Activated CD4-positive, alpha-beta T cell treated with anti-CD3 and anti-CD28 coated beads for 24 hours (primary cell): ENCODE measurements around the gene PITPNM1.
"Not testable (repeated sequence)": the region's sequence is repeated elsewhere in the genome, so short reads cannot be mapped to it uniquely, and the experiment has no call there.

ENCODE experiments used
- DNase-seq, 2 donors: peaks; one replicate each; pipeline ENCODE4 v3.0.0-alpha.2; 2020; ENCODE audit warnings: low read depth in 2 of 2

PITPNM1 gene

GRCh38 chr11:67466367-67466766 is 38.8 kb downstream of the PITPNM1 start:
- no peak for DNase-seq

DNA sequence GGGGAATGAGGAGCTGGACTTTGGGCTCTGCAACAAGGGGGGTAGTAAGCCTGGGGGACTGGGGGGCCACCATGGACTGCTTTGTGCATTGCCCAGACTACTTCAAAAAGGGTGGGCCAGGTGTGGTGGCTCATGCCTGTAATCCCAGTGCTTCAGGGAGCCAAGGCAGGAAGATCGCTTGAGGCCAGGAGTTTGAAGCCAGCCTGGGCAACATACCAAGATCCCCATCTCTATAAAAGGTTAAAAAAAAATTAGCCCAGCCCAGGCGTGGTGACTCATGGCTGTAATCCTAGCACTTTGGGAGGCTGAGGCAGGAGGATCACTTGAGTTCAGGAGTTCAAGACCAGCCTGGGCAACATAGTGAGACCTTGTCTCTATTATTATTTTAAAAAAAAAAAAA is 39.6 kb downstream of the PITPNM1 start:
- DNase-seq = not testable (repeated sequence)

DNA sequence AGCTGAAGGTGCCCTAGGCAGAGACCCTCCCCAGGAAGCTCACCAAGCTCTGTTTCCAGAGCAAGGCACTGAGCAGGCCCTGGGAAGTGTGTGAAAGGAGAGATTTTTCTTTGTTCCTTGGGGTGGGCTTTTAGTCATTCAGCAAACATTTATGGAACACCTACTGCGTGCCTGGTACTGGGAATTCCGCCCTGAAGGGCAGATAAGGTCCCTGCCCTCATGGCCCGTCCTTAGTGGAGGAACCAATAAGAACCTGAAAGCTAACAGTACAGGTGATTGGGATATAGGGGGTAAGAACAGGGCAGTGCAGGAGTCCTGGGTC is 40.0 kb downstream of the PITPNM1 start:
- DNase-seq = no peak

DNA sequence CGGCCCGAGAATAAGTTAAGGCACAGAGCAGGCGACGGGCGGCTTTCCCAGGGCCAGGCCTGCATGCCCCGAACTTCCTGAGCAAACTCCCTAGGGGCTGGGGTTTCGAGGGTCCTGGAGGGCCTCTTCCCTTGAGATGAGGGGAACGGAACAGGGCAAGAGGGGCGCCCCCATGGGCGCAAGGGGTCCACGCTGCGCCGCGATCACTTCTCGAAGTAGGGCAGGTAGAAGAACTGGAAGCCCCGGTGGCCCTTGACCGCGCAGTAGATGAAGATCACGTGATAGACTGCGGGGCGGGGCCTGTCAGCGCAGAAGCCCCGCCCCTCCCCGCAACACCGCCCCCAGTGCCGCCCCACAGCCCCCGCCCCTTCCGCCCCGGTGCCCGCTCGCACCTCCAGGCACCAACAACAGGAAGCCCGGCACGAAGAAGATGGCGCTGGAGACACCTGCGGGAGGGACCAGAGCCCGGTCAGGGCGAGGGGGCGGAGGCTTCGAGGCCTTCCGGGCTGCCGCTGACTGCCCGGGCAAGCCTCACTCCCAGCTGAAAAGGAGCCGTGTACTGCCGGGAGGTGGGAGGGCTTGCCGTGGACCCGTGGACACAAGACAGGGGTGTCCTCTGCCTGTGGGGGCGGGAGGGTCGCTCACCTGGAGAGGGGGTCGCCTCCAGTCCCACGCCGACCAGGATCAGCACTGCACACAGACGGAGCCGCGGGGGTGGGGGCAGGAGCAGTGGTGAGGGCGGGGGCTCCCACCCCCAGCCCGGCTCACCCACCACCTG is 40.6 kb downstream of the PITPNM1 start:
- peak; percentile 86 to 89 for DNase-seq

DNA sequence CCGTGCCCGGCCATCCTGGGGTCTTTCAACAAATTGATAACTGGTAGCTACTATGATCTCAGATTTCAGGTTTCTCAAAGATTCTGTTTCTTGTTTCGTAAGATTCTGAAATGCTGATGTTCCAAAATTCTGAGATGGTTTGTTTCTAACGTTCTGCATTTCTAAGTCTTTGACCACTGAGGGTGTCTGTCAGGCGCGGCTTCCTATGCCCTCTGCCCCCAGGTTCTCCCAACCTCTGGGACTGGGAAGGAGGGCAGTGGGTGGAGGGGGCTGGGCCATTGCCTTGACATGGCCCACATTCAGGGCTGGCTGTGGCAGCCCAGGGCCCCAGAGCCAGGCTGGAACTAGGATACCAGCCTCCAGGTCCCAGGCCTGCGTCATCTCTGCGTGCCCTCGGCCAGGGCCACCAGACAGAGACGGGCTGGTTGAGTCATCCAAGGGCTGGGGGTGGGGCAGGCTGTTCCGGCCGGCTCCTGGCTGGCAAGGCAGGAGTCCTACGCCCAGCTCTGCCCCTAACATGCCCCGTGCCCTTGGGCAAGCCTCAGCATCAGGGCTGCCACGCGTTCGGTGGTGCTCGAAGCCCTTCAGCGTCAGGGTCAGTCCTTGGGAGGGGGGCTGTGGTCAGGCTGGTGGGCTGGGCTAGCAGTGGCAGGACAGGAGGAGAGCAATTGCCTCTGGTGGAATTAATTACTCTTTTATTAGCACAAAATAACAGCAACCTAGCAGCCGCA is 41.3 kb downstream of the PITPNM1 start:
- DNase-seq = no peak

GRCh38 chr11:67463186-67463585 is 42.0 kb downstream of the PITPNM1 start:
- no peak for DNase-seq

DNA sequence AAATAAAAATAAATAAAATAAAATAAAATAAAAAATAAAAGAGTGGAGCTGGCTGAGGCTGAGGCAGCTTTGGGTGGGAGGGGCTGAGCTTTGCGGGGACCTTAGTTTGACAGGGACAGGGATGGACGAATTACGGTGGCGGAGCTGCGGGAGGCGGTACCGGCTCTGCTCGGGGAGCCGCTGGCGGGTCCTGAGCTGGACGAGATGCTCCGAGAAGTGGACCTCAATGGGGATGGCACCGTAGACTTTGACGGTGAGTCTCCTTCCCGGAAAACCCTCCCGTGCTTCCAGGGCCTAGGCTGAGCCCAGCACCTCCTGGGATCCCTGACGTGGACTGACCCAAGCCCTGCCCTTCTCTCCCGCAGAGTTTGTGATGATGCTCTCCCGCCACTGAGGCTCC is 46.9 kb downstream of the PITPNM1 start:
- DNase-seq = no peak

DNA sequence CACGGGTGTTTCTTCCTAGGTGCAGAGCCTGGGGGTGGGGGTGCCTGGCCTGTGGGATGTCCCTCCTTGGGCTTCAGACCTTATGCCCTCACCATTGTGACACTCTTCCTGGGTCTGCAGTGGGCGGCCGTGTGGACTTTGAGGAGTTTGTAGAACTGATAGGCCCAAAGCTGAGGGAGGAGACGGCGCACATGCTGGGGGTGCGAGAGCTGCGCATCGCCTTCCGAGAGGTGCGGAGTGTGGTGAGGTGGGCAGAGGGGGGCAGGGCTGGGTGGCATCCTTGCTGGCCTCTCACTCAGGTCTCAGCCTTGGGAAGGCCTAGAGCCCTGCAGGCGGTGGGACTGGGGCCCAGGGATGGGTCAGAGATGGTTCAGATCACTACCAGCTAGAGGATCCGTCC is 47.7 kb downstream of the PITPNM1 start:
- no peak for DNase-seq

- DNase-seq = no peak
Observed at GRCh38 chr11:67456068-67456705, 49.0 kb downstream of the PITPNM1 start.

GRCh38 chr11:67455054-67455453 is 50.1 kb downstream of the PITPNM1 start, which contains the start of gene CABP4:
Gene CABP4 (plus strand): TSS chr11:67455354. CDS start chr11:67455424, 70 bp downstream.
- DNase-seq = no peak

DNA sequence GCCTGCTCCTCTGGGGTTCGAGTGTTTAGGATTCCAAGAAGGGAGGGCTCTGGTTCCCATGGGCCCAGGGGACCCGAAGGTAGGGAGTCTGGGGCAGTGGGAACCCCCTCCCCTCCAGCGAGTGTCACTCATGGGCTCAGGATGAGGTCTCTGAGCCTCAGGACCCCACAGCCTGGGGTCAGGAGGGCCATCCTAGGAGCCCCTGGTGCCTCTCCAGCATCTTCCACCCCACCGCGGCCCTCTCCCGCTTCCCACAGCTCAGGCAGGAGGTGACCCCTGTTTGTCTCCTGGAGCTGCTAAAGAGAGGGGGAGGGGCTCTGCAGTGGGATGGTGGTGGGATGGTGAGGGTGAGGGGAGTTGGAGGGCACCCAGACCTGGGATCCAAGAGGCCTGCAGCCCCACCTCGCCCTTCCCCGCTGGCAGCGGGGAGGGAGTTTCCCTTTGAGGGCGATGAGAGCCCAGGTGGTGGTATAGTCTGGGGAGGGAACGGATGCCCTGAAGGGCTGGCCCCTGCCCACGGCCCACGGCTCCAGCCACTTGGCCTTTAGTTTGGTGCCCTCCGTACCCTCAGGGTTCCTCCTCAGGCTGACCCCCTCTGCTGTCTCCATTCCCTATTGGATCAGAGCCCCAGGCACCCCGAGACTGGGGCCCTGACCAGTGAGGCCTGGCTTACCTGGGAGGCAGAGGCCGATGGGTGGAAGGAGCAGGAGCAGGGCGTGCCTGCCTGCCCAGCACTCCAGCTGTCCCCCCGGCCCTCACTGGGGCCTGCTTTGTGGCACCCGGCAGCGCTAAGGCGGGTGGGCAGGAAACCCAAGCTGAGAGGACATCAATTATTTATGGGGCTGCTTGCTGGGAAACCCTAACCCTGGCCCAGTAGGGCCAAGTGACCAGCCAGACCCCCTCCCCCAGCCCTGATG is 51.1 kb downstream of the PITPNM1 start:
- no peak for DNase-seq

- DNase-seq = no peak
Observed at GRCh38 chr11:67452141-67452952, 52.8 kb downstream of the PITPNM1 start, which contains the start of gene GPR152. Gene GPR152 (minus strand): TSS chr11:67452729. CDS start chr11:67452724, 5 bp downstream.

- DNase-seq = no peak
Observed at GRCh38 chr11:67451658-67451976, 53.5 kb downstream of the PITPNM1 start.

DNA sequence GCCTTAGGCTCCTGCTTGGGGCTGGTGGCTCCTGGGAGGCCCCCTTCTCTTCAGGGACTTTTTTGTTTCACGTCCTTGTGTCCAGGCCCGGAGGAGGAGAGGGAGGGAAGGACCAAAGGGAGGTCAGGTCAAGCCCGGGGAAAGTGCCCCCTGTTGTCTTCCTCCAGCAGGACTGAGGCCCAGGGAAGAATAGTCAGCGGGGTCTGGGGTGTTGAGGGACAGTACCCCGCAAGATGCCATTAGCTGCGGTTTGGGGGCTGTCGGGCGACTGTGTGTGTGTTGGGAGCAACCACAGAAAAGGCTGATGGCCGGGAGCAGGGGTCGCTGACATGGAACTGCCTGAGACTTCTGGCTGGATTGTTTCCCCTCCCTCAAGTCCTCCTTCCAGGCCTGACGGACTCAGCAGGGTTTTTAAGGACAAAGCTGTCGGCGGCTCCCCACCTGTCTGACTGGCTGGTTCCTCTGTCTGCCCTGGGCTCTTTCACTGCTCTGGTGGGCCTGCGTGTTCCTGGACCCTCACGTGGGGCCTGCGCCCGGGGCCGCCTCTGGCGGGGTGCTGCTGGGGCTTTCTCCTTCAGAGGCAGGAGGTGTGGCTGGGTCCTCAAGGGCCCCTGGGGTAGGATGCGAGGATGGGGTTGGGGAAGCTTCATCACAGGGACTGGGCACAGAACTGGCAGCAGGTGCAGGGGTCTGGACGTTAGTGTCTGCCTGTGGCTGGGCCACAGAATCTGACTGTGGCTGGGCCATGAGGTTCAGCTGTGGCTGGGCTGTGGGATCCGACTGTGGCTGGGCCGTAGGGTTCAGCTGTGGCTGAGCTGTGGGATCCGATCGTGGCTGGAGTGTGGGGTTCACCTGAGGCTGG is 54.1 kb downstream of the PITPNM1 start:
- DNase-seq = no peak

DNA sequence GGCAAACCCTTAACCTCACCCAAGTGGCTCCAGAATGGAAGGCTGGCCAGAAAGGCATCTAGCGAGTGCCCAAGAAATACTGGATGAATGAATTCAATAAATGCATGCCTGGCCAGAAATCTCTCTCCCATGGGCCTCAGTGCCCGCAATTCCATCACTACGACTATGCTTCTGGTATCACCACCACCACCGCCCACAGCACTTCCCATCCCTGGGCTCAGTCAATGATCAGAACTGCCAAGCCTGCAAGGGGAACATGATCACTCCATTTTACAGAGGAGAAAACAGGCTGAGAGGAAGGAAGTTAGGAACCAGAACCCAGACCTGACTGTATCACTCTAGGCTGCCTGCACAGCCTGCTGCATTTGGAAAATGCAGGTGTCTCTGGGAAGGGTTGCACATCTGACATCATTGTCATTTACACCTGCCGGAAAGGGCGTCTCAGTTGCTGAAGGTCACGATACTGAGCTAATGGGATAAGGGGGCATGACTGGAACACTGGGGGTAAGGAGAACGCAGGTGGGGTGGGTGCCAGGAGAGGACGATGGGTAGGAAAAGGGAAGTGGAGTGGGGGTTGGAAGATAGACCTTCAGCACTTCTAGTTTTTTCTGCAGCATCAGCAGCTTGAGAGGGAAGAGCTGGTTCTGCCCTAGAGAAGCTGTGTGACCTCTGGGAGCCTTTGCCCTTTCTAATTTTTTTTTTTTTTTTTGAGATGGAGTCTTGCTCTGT is 55.9 kb downstream of the PITPNM1 start:
- no peak for DNase-seq

DNA sequence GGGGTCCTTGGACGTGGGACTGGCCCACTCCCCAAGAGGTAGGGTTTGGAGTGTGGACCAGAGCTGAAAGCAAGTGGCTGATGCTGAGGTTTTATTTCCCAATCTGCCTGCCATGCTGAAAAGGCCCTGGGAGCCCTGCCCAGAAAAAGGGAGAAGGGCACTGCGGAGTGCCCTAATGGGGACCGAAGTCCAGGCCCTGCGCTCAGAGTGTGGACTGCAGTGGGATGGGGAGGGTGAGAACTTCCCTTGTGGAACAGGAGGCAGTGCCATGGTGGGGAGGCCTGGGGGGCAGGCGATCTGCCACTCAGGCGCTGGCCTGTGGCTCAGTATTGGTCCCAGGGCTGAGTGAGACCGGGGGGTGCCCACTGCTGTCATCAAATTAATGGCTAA is 56.9 kb downstream of the PITPNM1 start:
- DNase-seq = no peak

- DNase-seq = no peak
Observed at GRCh38 chr11:67445515-67445914, 59.6 kb downstream of the PITPNM1 start.

DNA sequence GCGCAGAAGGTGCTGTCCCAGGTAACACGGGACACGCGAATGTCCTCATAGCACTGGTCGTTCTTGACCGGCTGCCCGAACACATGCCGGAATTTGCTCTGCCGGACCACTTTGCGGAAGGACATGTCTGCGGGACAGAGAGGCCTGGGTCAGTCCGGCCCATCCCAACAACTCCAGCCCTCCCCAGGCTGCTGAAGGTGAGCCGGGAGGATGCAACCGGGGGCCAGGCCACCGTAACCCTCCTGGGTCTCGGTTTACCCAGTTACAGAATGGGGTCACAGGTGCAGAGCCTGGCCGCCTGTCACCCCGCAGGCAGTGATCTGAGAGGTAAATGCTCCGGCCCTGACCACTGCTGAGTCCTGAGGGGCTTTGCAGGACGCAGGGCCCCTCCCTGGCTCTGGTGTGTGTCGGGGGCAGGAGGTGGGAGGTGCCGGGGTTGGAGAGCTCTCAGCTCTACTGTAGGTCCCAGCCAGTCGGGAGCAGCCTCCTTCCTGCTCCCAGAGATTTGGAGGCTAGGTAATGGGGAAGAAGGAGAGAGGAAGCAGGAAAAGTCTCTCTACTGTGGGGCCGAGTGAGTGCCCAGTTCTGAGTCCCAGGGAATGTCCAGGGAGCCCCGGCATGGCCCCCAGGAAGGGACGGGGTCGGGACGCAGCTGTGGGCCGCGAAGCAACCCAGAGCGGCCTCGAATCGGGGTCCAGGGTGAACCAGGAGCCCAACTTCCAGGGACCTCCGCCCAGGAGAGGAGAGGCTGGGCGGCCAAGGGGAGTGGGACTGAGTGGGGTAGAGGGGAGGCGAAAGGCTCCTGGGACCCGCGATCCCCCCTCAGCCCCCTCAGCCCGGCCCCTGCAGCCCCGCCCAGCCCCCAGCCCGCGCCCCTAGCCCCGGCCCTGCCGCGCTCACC is 62.4 kb downstream of the PITPNM1 start:
- no peak for DNase-seq
